Glutamatergic neuron (in vitro differentiated cells): Measurements from ENCODE around the gene CCNB1IP1. TPM values are rescaled to one million over a fixed set of nuclear protein-coding genes. Genes with fewer than 3 reads are reported as not detected.

Experiments used
- DNase-seq: peaks from one replicate; pipeline ENCODE4 v3.0.0; 2022
- H3K27ac Mint-ChIP-seq: one replicate; pipeline ENCODE4 v1.8.0; 2020; ENCODE audit warnings: mild to moderate bottlenecking, mixed read lengths, inconsistent platforms; ENCODE audit not compliant: unreplicated experiment
- H3K27me3 Mint-ChIP-seq: one replicate; pipeline ENCODE4 v1.8.0; 2020; ENCODE audit warnings: mild to moderate bottlenecking, moderate library complexity, mixed read lengths, inconsistent platforms; ENCODE audit not compliant: unreplicated experiment
- H3K36me3 Mint-ChIP-seq: one replicate; pipeline ENCODE4 v1.8.0; 2020; ENCODE audit warnings: mild to moderate bottlenecking, mixed read lengths, inconsistent platforms; ENCODE audit not compliant: unreplicated experiment
- H3K4me1 Mint-ChIP-seq: one replicate; pipeline ENCODE4 v1.8.0; 2020; ENCODE audit warnings: mild to moderate bottlenecking, low read depth, mixed read lengths, inconsistent platforms; ENCODE audit not compliant: unreplicated experiment
- H3K4me3 Mint-ChIP-seq: one replicate; pipeline ENCODE4 v1.8.0; 2020; ENCODE audit warnings: mild to moderate bottlenecking, mixed read lengths, inconsistent platforms; ENCODE audit not compliant: unreplicated experiment
- H3K9me3 Mint-ChIP-seq: one replicate; pipeline ENCODE4 v1.8.0; 2020; ENCODE audit warnings: mild to moderate bottlenecking, moderate library complexity, mixed read lengths, inconsistent platforms; ENCODE audit not compliant: unreplicated experiment
- CTCF ChIP-seq: fragments of 200-600 bp; sonication (generic); IDR thresholded peaks from one replicate; pipeline ENCODE4 v1.5.0; 2021; ENCODE audit not compliant: partially characterized antibody, unreplicated experiment
- total RNA-seq: library from RNA; stranded (reverse); fragmentation: NEBNext Ultra II Directional; extraction: Animal tissue kit (Norgen Biotek cat#: 25700); gene quantifications from one replicate; pipeline ENCODE4 v1.2.1, GENCODE V29; 2021; ENCODE audit not compliant: unreplicated experiment

CCNB1IP1 gene
- total RNA-seq, 1 donor from 2014 or later: 95.8 TPM

- Mint-ChIP-seq H3K4me3 (no peak overlapping the region), H3K27ac (no peak overlapping the region), H3K4me1 (peaks cover 17% of the 10 kb centered on the region), H3K9me3 (peaks cover 2% of the 10 kb centered on the region), H3K27me3 (peaks cover 6% of the 10 kb centered on the region), H3K36me3 (no peaks in the 10 kb centered on the region)
- no peak for TF ChIP-seq CTCF
- DNase-seq: no peak
Observed at GRCh38 chr14:20334017-20334416, 938 bp upstream of the CCNB1IP1 start.

GRCh38 chr14:20333494-20333841 lies 389 bp upstream of the CCNB1IP1 start:
- Mint-ChIP-seq H3K4me1 (peaks cover 17% of the 10 kb centered on the region), H3K27ac (peak overlapping the region; percentile 98), H3K36me3 (no peaks in the 10 kb centered on the region), H3K27me3 (peaks cover 6% of the 10 kb centered on the region), H3K9me3 (no peaks in the 10 kb centered on the region), H3K4me3 (peak overlapping the region; percentile 98)
- TF ChIP-seq CTCF: no peak
- no peak for DNase-seq

- Mint-ChIP-seq H3K27me3 (peaks cover 6% of the 10 kb centered on the region), H3K9me3 (no peaks in the 10 kb centered on the region), H3K36me3 (no peaks in the 10 kb centered on the region), H3K27ac (peak overlapping the region; percentile 98), H3K4me3 (peak overlapping the region; percentile 98), H3K4me1 (peaks cover 17% of the 10 kb centered on the region)
- no peak for DNase-seq
- no peak for TF ChIP-seq CTCF
Observed at GRCh38 chr14:20332431-20332787, 670 bp downstream of the CCNB1IP1 start.

GRCh38 chr14:20331053-20331613 lies 1.9 kb downstream of the CCNB1IP1 start:
- no peak for DNase-seq
- peaks cover 17% of the 10 kb centered on the region for H3K4me1 Mint-ChIP-seq
- H3K9me3 Mint-ChIP-seq: no peaks in the 10 kb centered on the region
- peak overlapping the region; percentile 74 for H3K4me3 Mint-ChIP-seq
- H3K36me3 Mint-ChIP-seq: no peaks in the 10 kb centered on the region
- peaks cover 6% of the 10 kb centered on the region for H3K27me3 Mint-ChIP-seq
- TF ChIP-seq CTCF: no peak
- peak overlapping the region; percentile 16 for H3K27ac Mint-ChIP-seq

- H3K36me3 Mint-ChIP-seq: no peaks in the 10 kb centered on the region
- DNase-seq: no peak
- H3K4me3 Mint-ChIP-seq: no peak overlapping the region
- no peak for TF ChIP-seq CTCF
- H3K4me1 Mint-ChIP-seq: peaks cover 17% of the 10 kb centered on the region
- no peaks in the 10 kb centered on the region for H3K9me3 Mint-ChIP-seq
- H3K27ac Mint-ChIP-seq: no peak overlapping the region
- peaks cover 5% of the 10 kb centered on the region for H3K27me3 Mint-ChIP-seq
Observed at GRCh38 chr14:20329355-20329754, 3.7 kb downstream of the CCNB1IP1 start.
